Astrocyte (in vitro differentiated cells and primary cell): ENCODE measurements around the gene NKD1. TPM values are rescaled to one million over a fixed set of nuclear protein-coding genes. Genes with fewer than 3 reads are reported as not detected.

ENCODE experiments used
- DNase-seq: peaks from one replicate; pipeline ENCODE4 v3.0.0-alpha.2; 2010; ENCODE audit warnings: low read depth
- FAIRE-seq: peaks from 2 replicates; lab custom pipeline; 2011; peaks lifted over from hg19 to GRCh38; lab: Jason Lieb, UNC
- H2AFZ ChIP-seq: 2 replicates; pipeline ENCODE4 v1.6.0; 2012; ENCODE audit warnings: low read depth, low read length, inconsistent platforms
- H3K27ac ChIP-seq: 2 replicates; pipeline ENCODE4 v1.5.1; 2011; ENCODE audit warnings: low read depth, low read length, inconsistent platforms
- H3K27me3 ChIP-seq: 2 replicates; pipeline ENCODE4 v1.6.0; 2011; ENCODE audit warnings: low read length, inconsistent platforms; ENCODE audit not compliant: insufficient read depth
- H3K36me3 ChIP-seq: 2 replicates; pipeline ENCODE4 v1.5.1; 2011; ENCODE audit warnings: low read length, inconsistent platforms; ENCODE audit not compliant: insufficient read depth
- H3K4me1 ChIP-seq: 2 replicates; pipeline ENCODE4 v1.5.1; 2011; ENCODE audit warnings: low read length, inconsistent platforms; ENCODE audit not compliant: insufficient read depth
- H3K4me2 ChIP-seq: 2 replicates; pipeline ENCODE4 v1.6.0; 2012; ENCODE audit warnings: low read length, inconsistent platforms
- H3K4me3 ChIP-seq: 2 replicates; pipeline ENCODE4 v1.5.1; 2011; ENCODE audit warnings: low read depth, mild to moderate bottlenecking, low read length, inconsistent platforms; ENCODE audit not compliant: insufficient read depth
- H3K79me2 ChIP-seq: 2 replicates; pipeline ENCODE4 v1.6.0; 2012; ENCODE audit warnings: mild to moderate bottlenecking, low read length, inconsistent platforms; ENCODE audit not compliant: insufficient read depth
- H3K9ac ChIP-seq: 2 replicates; pipeline ENCODE4 v1.6.0; 2012; ENCODE audit warnings: mild to moderate bottlenecking, low read length, inconsistent platforms
- H3K9me3 ChIP-seq: 2 replicates; pipeline ENCODE4 v1.5.1; 2012; ENCODE audit warnings: low read depth, mild to moderate bottlenecking, low read length, inconsistent platforms; ENCODE audit not compliant: insufficient read depth
- H4K20me1 ChIP-seq: 2 replicates; pipeline ENCODE4 v1.6.0; 2012; ENCODE audit warnings: low read length, inconsistent platforms; ENCODE audit not compliant: insufficient read depth
- H3K27ac Mint-ChIP-seq: one replicate; pipeline ENCODE4 v1.8.0; 2021; ENCODE audit warnings: mild to moderate bottlenecking, mixed read lengths; ENCODE audit not compliant: unreplicated experiment
- H3K27me3 Mint-ChIP-seq: one replicate; pipeline ENCODE4 v1.8.0; 2021; ENCODE audit warnings: low read depth, mixed read lengths; ENCODE audit not compliant: unreplicated experiment
- H3K36me3 Mint-ChIP-seq: one replicate; pipeline ENCODE4 v1.8.0; 2021; ENCODE audit warnings: low read depth, mixed read lengths; ENCODE audit not compliant: unreplicated experiment
- H3K4me1 Mint-ChIP-seq: one replicate; pipeline ENCODE4 v1.8.0; 2021; ENCODE audit warnings: low read depth, mixed read lengths; ENCODE audit not compliant: unreplicated experiment
- H3K4me3 Mint-ChIP-seq: one replicate; pipeline ENCODE4 v1.8.0; 2021; ENCODE audit warnings: mild to moderate bottlenecking, moderate library complexity, mixed read lengths; ENCODE audit not compliant: unreplicated experiment
- H3K9me3 Mint-ChIP-seq: one replicate; pipeline ENCODE4 v1.8.0; 2021; ENCODE audit warnings: mild to moderate bottlenecking, mixed read lengths; ENCODE audit not compliant: unreplicated experiment
- EZH2 ChIP-seq: IDR thresholded peaks from 2 replicates; pipeline ENCODE4 v1.6.1; 2012; ENCODE audit warnings: mild to moderate bottlenecking, low read length, inconsistent platforms; ENCODE audit not compliant: insufficient read depth
- total RNA-seq: library from RNA; stranded (reverse); gene quantifications from 2 replicates; pipeline ENCODE4 v1.2.1, GENCODE V29; 2021
- TF ChIP-seq, protein P1 (sequence below): IDR thresholded peaks from 2 replicates; pipeline ENCODE4 v1.5.1; 2011; ENCODE audit warnings: low read depth, mild to moderate bottlenecking, inconsistent platforms, low read length, moderate library complexity; ENCODE audit not compliant: insufficient read depth

The NKD1 gene
- total RNA-seq, 1 donor from 2014 or later = 9.1 TPM

DNA sequence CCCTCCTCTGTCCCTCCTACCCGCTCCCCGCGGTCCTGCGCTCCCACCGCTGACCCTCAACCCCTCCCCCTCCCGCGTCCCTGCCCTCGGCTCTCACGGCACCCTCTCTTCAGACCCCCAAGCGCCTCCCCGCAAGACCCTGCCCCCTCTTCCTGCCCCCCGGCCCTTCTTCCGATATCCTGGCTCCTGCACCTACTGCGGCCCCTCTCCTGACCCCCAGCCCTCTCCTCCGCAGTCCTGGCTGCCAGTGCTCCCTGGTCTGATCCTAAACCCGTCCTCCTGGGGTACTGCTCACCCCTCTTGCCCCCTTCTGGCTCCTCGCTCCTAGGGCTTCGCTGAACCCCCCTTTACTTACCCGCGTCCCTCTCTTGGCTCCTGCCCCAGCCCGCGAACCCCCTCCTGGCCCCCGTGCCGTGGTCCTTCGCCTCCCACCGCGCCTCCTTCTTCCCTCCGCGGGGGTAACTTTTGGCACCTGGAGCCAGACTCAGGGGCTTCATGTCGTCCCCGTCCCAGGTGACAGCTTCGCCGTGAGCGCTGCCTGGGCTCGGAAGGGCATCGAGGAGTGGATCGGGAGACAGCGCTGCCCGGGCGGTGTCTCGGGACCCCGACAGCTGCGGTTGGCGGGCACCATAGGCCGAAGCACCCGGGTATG, 839 bp downstream of the NKD1 start:
- no peak overlapping the region for H3K27ac Mint-ChIP-seq
- DNase-seq (no peak), FAIRE-seq (no peak)
- peaks cover 9% of the 10 kb centered on the region for H3K36me3 Mint-ChIP-seq
- peak overlapping the region; percentile 78 for H3K4me3 Mint-ChIP-seq
- H3K27me3 ChIP-seq = peaks cover 27% of the 10 kb centered on the region
- H3K9me3 Mint-ChIP-seq = peaks cover 6% of the 10 kb centered on the region
- H3K9me3 ChIP-seq = no peaks in the 10 kb centered on the region
- no peak overlapping the region for H3K9ac ChIP-seq
- no peaks in the 10 kb centered on the region for H3K4me1 ChIP-seq
- peak overlapping the region; percentile 52 for H3K4me3 ChIP-seq
- TF ChIP-seq, protein P1, sequence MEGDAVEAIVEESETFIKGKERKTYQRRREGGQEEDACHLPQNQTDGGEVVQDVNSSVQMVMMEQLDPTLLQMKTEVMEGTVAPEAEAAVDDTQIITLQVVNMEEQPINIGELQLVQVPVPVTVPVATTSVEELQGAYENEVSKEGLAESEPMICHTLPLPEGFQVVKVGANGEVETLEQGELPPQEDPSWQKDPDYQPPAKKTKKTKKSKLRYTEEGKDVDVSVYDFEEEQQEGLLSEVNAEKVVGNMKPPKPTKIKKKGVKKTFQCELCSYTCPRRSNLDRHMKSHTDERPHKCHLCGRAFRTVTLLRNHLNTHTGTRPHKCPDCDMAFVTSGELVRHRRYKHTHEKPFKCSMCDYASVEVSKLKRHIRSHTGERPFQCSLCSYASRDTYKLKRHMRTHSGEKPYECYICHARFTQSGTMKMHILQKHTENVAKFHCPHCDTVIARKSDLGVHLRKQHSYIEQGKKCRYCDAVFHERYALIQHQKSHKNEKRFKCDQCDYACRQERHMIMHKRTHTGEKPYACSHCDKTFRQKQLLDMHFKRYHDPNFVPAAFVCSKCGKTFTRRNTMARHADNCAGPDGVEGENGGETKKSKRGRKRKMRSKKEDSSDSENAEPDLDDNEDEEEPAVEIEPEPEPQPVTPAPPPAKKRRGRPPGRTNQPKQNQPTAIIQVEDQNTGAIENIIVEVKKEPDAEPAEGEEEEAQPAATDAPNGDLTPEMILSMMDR = no peak
- no peak for TF ChIP-seq EZH2
- peak overlapping the region; percentile 47 for H2AFZ ChIP-seq
- no peaks in the 10 kb centered on the region for H4K20me1 ChIP-seq
- H3K79me2 ChIP-seq = no peaks in the 10 kb centered on the region
- no peak overlapping the region for H3K27ac ChIP-seq
- H3K4me2 ChIP-seq = peak overlapping the region; percentile 86
- H3K27me3 Mint-ChIP-seq = peaks cover 66% of the 10 kb centered on the region
- no peaks in the 10 kb centered on the region for H3K36me3 ChIP-seq
- peaks cover 9% of the 10 kb centered on the region for H3K4me1 Mint-ChIP-seq

DNA sequence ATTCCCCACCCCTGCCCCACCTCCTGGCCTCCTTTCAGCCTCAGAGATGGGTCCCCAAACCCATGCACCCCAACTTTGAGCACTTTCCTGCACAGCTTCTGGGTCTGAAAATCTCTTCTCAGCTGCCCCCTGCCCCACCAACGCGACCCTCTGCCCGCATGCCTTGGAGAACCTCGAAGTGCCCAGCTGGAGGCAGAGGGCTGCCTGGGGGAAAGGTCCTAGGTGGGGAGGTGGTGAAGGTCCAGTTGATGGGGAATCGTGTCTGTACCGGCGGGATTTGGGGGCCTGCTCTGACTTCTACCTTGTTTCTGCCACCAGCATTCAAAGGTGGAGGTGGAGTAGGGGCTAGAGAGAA, 1.3 kb downstream of the NKD1 start:
- Mint-ChIP-seq H3K4me1 (peaks cover 9% of the 10 kb centered on the region), H3K27me3 (peaks cover 64% of the 10 kb centered on the region), H3K4me3 (peak overlapping the region; percentile 64), H3K27ac (no peak overlapping the region), H3K9me3 (peaks cover 2% of the 10 kb centered on the region), H3K36me3 (peaks cover 11% of the 10 kb centered on the region)
- no peaks in the 10 kb centered on the region for H3K36me3 ChIP-seq
- FAIRE-seq (no peak), DNase-seq (no peak)
- TF ChIP-seq EZH2 = no peak
- TF ChIP-seq, protein P1 = no peak
- no peak overlapping the region for H3K9ac ChIP-seq
- H3K27ac ChIP-seq = no peak overlapping the region
- H4K20me1 ChIP-seq = no peaks in the 10 kb centered on the region
- H3K4me1 ChIP-seq = no peaks in the 10 kb centered on the region
- no peaks in the 10 kb centered on the region for H3K79me2 ChIP-seq
- H3K4me3 ChIP-seq = no peak overlapping the region
- no peaks in the 10 kb centered on the region for H3K9me3 ChIP-seq
- H3K4me2 ChIP-seq = peak overlapping the region; percentile 86
- no peak overlapping the region for H2AFZ ChIP-seq
- peaks cover 22% of the 10 kb centered on the region for H3K27me3 ChIP-seq

DNA sequence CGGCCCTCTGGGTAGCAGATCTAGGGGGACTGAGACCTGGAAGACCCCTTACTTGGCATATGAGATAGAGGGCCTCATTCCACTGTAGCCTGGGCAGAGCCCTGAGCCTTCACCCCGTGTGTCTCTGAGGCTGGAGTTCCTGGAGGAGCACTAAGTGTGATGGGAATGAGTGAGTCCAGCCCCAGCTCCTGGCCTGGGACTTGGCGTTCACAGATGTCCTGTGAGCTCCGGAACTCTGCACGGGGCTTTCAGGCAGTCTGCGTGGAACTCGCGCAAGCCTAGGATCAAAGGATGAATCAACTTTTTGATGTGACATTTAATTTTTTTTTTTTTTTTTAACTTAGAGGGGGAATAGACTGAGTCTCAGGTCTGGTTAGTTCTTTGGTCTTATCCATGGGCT, 1.8 kb downstream of the NKD1 start:
- no peak for FAIRE-seq
- Histone ChIP-seq H2AFZ (no peak overlapping the region), H3K4me3 (no peak overlapping the region), H4K20me1 (no peaks in the 10 kb centered on the region), H3K27ac (no peak overlapping the region), H3K79me2 (no peaks in the 10 kb centered on the region), H3K4me2 (no peak overlapping the region), H3K27me3 (peaks cover 20% of the 10 kb centered on the region), H3K36me3 (no peaks in the 10 kb centered on the region), H3K9ac (no peak overlapping the region), H3K9me3 (no peaks in the 10 kb centered on the region), H3K4me1 (no peaks in the 10 kb centered on the region)
- H3K4me1 Mint-ChIP-seq = peaks cover 9% of the 10 kb centered on the region
- no peaks in the 10 kb centered on the region for H3K9me3 Mint-ChIP-seq
- peaks cover 11% of the 10 kb centered on the region for H3K36me3 Mint-ChIP-seq
- TF ChIP-seq, protein P1 = no peak
- TF ChIP-seq EZH2 = no peak
- DNase-seq = no peak
- H3K4me3 Mint-ChIP-seq = peak overlapping the region; percentile 64
- H3K27ac Mint-ChIP-seq = no peak overlapping the region
- H3K27me3 Mint-ChIP-seq = peaks cover 61% of the 10 kb centered on the region
